HG02610 (cell line): ENCODE results near the gene FABP6.
"Not testable (repeated sequence)": the region's sequence is repeated elsewhere in the genome, so short reads cannot be mapped to it uniquely, and the experiment has no call there.

ENCODE experiments used
- ATAC-seq: cut with Tn5 transposase; IDR thresholded peaks from one replicate; pipeline ENCODE4 v1.9.1; 2021; ENCODE audit warnings: mild to moderate bottlenecking, moderate library complexity; ENCODE audit not compliant: unreplicated experiment

The FABP6 gene, protein sequence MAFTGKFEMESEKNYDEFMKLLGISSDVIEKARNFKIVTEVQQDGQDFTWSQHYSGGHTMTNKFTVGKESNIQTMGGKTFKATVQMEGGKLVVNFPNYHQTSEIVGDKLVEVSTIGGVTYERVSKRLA

DNA sequence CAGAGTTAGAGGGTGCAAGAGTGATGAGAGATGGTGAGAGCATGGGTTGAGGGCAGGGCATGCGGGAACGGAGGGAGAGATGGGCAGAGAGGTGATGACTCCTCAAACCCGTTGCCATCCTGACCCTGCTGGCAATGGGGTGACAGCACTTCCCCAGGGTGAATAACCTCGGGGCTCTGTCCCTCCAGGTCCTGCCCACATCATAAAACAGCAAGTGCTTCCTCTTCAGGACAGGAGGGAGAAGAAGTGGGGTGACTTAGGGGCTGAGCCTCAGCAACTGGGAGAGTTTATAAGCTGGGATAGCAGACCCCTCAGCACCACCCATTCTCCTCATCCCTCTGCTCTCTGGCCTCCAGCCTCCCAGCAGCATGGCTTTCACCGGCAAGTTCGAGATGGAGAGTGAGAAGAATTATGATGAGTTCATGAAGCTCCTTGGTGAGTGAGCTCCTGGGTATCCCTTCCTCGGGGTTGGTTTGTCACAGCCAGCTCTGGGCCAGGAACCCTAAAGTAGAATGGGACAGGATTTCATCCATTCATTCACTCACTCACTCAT lies at the start of gene FABP6:
TSS of gene FABP6 (plus strand) at position 317 of the 553 bp plus-strand sequence. CDS start at position 369, 52 bp downstream.
- ATAC-seq, result no peak

DNA sequence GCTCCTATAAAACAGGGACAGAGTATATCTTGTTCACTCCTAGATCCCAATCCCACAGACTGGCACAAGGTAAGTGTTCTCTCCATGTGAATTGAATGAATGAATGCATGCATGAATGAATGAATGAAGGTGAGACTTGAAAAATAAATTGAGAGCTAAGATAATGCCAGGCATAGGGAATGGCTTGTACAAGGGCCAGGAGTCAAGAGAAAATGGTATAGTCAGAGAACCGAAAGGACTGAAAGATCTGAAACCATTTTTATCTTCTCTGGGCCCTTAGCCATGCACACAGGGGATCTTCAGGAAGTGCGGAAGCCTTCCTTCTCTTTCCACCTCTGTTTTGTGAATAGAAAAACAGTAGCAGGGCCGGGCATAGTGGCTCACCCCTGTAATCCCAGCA lies 48.4 kb upstream of the FABP6 start:
- no peak for ATAC-seq

DNA sequence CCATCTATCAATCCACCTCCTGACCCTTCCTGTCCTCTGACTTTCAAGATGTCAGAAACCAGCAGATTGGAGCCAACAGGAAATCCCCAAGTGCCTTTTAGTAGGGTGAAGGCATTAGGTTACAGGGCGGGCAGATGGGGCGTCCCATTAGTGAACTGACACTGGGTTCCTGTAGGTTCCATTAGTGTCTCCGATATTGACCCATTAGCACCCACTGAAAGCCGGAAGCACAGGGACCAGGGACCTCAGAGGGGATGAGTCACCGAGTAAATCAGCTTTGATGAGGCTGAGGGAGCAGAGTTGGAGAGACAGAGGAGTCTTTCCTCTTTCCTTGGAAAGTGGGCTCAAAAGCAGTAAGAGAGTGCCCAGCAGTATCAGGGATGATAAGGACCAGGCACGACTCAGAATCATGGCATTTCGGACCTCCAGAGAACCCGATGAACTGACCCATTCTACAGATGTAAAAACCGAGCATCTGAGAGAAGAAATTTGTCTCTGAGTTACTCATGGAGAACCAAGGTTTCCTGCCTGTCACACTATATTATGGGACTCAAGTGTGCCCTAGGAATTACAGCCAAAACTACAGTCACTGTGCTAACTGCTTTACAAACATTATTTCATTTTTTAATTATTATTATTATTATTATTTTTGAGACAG lies 47.2 kb upstream of the FABP6 start:
- ATAC-seq, result no peak

DNA sequence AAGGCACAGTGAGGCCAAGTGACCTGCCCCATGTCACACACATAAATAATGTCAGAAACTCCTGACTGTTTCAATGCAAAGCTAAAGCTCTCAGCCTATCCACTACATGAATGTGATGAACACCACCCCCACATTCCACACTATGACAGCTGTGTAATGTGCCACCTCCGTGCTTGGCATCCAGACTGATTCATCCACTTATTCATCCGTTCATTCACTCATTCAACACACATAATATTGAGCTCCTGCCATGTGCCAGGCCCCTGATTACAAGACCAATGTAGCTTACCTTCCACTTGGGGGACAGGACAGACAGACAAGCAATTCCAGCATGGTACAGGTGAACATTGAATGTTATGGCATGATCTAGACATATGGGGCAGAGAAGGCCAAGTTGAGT lies 46.2 kb upstream of the FABP6 start:
- no peak for ATAC-seq

DNA sequence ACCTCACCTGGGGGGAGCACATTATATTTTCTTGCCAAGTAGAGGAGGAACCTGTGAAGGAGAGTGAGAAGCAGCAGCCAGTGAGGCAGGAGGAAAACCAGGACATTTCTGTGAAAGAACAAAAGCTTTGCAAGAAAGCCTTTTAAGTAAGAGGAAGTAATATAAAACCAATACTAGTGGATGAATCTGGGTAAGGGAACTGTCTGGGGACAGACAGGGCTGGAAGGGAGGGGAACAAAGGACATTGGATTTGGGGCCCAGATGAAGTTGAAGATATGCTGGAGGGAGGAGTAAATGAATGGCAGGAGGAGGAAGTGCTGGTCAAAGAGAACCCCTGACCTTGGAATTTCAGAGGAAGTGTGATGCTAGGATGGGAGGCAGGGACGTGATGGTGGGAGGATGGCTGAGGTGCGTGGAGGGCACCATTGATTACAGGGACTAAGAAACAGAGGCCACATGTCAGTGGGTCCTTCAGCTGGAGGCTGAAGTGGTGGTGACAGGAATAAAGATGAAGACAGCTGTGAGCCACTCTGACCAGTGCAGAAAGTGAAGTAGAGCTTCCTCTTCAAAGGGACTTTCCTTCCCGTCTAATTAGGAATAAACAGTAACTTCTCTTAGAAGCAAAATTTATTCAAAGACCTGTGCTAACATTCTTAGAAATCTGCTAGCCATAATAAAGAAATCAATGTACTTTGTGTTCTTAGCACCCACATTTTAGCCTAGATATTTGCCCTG lies 43.5 kb upstream of the FABP6 start:
- ATAC-seq, result no peak

DNA sequence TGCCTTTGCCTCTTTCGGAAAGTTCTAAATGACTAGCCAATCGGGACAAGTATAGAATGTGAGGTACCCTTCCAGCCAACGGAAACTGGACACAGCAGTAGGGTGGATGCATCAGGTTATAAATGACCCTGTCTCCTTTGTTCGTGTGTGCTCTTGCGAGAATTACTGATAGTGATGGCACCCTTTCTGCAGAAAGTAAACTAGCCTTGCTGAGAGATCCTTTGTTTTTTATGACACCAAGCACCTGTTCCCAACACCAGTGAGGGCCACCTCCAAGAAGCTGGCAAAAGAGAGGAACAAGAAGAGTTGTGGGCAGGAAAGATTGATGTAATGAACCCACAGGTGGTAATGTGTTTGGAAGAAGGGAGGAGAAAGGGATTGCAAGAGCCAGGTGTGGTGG lies 42.8 kb upstream of the FABP6 start:
- no peak for ATAC-seq

DNA sequence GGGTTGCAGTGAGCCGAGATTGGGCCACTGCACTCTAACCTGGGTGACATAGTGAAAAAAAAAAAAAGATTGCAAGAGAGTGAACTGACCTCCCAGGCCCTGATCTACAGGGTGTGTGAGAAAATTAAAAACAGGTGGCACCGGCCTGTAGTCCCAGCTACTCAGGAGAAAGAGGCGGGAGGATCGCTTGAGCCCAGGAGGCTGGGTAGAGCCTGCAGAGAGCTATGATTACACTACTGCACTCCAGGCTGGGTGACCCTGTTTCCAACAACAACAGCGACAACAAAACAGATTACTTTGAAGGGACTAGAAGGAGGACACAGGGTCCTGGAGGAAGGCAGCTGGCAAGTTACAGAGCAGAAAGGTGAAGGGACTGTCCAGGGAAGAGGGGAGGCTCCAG lies 42.2 kb upstream of the FABP6 start:
- no peak for ATAC-seq

DNA sequence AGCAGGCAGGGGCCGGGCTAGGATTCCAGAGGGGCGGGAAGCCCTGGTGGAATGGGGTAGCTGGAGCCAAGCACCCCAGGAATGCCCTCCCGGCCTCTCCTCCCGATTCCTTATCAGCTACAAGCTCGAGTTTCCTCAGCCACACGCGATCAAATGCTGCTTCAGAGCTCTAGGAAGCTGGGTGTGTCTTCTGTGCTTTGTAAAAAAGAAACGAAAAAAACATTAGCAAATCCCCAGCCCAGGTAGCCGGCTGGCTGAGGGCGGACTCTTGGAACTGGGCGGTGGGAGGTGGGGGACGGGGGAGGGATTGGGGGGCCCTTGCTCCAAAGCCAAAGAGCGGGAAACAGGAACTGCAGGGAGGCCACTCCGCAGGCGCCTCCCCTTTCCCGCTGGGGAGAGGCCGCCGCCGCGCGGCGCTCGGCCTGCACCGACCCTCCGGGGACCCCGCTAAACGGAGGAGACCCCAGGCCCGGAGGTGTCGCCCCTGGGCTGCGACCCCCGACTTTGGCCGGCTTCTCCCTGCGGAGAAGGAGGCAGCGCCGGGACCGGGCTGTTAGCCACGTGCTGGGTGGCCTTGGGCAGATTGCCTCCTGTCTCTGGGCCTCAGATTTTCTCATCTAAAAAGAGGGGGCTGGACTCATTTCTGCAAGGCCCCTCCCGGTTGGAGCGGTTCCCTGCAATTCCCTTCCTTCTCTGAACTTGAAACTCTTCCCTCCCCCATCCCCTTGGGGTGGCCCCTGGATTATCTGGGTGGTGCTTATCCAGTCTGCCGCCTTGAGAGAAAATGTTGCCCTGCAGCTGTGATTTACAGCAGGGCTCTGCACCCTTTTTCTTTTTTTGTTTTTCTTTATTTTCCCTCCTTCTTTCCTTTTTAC lies 40.9 kb upstream of the FABP6 start:
- ATAC-seq, result no peak

DNA sequence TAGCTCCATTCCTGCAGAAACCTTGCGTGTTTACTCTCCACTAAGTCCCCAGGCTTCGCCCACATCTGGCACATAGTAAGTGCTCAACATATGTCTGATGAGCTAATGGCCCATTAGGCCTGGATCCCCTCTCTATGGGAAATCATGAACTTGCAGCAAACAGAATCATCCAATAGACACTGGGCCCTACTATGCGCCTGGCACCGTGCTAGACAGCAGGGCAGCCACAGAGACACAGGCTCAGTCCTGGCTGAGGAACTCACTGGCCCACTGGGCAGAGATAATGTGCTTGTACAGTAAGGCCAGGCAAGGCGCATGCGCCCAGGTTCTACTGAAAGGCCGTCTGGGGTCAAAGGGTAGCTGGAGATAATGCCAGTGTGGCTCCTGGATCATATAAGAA lies 36.9 kb upstream of the FABP6 start:
- ATAC-seq, result no peak

DNA sequence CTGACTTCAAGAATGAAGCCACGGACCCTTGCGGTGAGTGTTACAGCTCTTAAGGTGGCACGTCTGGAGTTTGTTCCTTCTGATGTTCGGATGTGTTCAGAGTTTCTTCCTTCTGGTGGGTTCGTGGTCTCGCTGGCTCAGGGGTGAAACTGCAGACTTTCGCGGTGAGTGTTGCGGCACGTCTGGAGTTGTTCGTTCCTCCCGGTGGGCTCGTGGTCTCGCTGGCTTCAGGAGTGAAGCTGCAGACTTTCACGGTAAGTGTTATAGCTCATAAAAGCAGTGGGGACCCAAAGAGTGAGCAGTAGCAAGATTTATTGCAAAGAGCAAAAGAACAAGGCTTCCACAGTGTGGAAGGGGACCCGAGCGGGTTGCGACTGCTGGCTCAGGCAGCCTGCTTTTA lies 36.2 kb upstream of the FABP6 start:
- not testable (repeated sequence) for ATAC-seq

DNA sequence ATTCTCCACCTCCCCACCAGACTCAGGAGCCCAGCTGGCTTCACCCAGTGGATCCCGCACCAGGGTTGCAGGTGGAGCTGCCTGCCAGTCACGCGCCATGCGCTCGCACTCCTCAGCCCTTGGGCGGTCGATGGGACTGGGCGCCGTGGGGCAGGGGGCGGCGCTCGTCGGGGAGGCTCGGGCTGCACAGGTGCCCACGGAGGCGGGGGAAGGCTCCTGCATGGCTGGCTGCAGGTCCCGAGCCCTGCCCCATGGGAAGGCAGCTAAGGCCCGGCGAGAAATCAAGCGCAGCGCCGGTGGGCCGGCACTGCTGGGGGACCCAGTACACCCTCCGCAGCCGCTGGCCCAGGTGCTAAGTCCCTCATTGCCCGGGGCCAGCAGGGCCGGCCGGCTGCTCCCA lies 35.5 kb upstream of the FABP6 start:
- ATAC-seq, result not testable (repeated sequence)

DNA sequence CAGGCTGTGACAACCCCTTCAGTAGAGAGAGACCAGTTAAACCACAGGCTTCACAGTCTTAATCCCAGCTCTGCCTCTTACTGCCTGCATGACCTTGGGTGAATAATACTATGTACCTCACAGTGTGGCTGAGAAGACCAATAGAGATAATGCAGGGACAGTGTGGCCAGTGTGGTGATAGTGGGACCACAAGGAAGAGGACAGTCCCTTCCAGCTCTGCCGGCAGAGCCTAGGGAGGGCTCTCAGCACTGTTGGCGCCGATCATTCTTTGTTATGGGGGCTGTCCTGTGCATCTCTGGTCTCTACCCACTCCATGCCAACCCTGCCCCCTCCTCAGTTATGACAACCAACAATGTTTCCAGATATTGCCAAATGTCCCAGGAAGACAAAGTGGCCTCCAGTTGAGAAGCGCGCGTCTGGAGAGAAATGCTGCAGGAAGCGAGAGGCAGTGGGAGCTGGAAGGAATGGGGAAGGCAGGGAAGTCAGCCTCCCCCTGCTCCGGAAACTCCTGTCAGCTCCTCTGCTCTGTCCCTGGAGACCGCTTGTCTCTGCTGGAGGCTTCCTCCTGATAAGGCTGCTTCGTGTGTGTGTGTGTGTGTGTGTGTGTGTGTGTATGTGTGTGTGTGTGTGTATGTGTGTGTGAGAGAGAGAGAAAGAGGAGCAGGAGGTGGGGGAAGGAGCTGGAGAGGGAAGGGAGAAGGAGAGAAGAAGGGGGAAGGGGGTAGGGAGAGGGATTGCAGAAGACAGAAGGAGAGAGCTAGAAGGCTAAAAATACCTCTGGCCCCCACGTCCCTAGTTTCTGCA lies 31.8 kb upstream of the FABP6 start:
- no peak for ATAC-seq

DNA sequence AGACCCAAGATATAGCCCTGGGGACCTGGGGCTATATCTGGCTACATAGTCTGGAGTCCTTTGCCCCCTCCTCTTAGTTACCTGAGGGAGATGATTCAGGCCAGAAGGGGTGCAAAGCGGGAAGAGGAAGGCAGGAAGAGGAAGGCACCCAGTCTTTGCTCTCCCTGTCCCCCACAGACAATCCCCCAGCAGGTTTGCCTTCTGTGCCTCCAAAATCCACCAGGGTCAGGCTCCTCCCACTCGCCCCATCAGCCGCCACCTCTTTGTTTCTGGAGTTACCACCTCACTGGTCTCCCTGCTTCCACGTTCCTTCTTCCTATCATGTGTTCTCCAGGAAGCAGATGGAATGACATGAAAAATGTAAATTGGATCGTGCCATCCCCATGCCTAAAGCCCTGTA lies 31.2 kb upstream of the FABP6 start:
- ATAC-seq, result no peak

DNA sequence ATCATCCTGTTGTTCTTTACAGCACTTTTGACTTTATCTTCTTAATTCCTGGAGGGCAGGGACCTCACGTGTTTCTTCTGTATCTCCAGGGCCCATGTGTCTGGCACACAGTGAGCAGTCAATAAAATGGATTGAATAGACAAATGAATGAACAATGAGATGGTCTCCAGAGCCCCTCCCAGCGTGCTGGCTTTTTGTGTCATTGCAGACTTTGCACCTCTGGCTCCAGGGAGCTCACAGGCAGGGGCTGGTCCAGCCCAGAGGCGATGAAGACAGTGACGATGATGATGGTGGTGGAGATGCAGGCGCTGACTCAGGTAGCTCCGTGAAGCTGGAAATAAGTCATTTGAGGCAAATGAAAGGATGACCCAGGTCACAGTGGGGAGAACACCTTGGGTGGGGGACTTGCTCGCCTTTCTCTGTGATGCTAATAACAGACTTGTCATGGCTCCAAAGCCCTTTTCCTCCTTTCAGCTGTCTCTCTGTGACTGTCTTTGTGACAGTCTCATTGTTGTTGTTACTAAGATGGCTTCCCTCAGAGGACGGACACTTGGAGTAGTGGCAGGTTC lies 30.4 kb upstream of the FABP6 start:
- ATAC-seq, result no peak

DNA sequence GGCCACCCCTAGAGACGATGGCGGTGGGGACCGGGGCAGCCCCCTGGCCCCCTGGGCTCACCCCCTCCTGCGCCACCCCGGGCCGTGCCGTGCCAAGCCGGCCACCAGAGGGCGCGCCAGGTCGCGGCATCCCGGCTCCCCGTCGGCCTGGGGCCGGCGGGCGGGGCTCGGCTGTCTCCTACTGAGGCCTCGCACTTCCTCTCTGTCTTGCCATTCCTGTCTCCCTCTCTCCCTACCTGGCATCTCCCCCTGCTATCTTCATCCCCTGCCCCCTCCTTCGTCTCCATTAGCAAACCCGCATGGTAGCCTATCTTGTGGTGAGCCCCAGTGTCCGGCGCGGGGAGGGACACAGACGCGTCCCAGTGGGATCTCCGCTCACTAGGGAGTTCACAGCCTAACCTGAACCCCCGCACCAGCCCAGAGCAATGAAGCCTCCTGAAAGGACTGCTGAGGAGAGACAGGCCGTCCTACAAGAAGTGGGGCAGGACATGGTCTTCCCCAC lies 29.8 kb upstream of the FABP6 start:
- peak; percentile 98 for ATAC-seq

DNA sequence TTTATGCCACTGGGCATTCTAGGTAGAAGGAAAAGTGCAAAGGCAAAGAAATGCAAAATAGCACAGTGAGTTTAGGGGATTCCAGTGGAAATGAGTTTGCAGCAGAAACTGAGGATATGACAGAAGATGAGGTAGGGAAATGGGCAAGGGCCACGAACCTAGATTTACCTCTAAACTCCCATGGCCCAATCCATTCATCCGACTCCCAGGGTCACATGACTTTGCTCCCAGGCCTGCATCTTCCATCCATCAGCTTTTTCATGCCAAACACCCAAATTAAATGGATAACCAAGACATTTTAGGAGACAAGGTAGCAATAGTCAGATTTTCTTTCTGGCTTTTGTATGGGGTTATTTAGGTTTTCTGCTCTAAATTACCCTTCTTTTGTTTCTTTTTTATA lies 22.2 kb upstream of the FABP6 start:
- ATAC-seq, result no peak

DNA sequence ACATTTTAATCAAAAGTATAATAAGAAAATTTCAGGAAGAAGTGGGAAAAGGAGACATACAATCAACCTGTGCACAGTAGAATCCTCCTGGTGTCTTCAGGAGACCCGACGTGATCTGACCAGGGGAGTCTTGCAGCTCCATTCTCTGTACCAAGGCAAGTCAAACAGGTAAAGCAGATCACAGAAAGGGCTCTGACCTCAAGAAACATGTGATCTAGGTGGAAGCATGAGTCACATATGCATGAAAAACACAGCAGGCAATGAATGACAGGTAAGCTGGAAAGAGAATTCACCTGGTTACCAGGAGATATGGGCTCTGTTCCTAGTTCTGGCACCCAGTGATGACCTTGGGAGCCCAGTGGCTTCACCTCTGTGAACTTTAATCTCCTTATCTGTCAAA lies 19.4 kb upstream of the FABP6 start:
- ATAC-seq, result no peak

DNA sequence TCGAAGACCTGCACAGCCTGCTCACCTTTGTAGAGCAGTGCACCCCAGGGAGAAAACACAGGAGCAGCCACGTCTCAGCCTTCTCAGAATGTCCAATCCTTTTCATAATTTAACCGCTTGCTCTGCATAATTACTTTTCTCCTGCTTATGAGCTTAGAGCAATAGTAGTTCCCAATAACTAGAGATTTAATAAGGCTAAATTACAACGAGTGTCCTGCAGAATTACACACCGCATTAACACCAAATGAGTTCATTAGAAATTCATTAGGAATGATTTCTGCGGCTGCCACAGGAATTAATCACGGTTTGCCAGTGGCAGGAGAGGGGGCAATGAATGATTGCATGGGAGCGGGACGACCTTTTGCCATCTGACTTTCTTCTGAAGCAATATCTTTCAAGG lies 18.7 kb upstream of the FABP6 start:
- no peak for ATAC-seq

DNA sequence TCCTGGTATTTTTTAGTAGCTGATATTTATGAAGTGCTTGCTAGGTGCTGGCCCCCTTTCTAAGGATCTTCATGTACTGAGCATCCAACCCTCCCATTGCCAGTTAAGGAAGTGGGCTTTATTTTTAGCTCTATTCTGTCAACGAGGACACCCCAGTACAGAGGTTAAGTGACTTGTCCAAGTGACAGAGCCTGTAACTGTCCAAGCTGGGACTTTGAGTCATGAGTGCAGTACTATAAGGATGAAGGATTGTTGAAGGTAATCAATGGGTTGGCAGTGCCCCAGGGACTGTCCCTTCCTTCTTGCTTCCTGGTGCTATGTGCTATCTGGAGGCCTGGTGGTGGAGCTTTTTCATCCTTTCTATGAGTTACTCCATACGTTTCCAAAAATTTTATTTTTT lies 18.0 kb upstream of the FABP6 start:
- no peak for ATAC-seq

DNA sequence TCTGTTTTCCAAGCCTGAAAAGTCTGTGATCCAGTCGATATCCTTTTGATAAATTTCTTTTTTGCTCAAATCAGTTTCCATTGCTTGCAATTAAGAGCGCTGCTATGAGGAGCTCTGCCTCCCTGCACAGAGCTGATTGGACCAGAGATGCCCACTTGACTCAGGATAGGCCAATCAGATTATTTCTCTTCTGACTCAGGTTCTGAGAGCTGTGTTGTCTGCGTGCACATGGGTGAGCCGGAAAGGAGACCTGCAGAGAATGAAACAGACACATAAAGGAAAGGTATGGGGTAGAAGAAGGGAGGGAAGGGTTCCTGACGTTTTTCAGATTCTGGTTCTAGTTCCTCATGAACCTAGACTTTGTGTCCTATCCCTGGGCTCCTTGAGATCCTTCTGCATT lies 15.8 kb upstream of the FABP6 start:
- ATAC-seq, result no peak
